Astrocyte of the spinal cord (primary cell): ENCODE results near the gene PLA2G4B.
A peak's percentile ranks its signal among the peaks of the same experiment; 100 is the strongest.

Experiments used
- DNase-seq: peaks from one replicate; pipeline ENCODE4 v3.0.0; 2011; ENCODE audit warnings: low read depth, low spot score
- H3K4me3 ChIP-seq: 2 replicates; pipeline ENCODE4 v1.5.1; 2011; ENCODE audit warnings: low read depth, mild to moderate bottlenecking, low read length, moderate library complexity
- in situ Hi-C: cut with HindIII; loops from 2 replicates; pipeline ENCODE4 v1.10.0; 2017; ENCODE audit warnings: low sequenced_read_pairs
- TF ChIP-seq, protein P1 (sequence below): IDR thresholded peaks from 2 replicates; pipeline ENCODE4 v1.5.1; 2012; ENCODE audit warnings: low read depth, mild to moderate bottlenecking, low read length, inconsistent platforms

Gene PLA2G4B

DNA sequence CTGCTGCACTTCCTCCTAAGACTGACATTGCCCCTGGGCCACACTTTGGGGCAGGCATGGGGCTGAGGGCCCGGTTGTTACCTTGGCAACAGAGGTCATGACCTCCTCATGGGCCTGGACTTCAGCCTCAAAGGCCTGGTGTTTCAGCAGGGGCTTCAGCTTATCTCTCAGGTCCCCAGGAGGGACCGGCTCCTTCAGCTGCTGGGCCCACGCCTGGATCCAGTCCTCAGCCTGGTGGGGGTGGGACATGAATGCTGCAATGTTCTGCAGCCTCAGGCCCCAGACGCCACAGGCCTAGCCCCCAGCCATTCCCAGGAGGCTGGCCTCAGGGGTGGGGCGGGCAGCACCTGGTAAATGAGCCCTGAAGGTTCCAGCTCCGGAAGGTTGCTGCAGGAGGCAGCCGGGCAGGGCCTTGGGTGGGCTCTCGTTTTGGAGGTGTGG, 27.6 kb downstream of the PLA2G4B start:
- TF ChIP-seq, protein P1, sequence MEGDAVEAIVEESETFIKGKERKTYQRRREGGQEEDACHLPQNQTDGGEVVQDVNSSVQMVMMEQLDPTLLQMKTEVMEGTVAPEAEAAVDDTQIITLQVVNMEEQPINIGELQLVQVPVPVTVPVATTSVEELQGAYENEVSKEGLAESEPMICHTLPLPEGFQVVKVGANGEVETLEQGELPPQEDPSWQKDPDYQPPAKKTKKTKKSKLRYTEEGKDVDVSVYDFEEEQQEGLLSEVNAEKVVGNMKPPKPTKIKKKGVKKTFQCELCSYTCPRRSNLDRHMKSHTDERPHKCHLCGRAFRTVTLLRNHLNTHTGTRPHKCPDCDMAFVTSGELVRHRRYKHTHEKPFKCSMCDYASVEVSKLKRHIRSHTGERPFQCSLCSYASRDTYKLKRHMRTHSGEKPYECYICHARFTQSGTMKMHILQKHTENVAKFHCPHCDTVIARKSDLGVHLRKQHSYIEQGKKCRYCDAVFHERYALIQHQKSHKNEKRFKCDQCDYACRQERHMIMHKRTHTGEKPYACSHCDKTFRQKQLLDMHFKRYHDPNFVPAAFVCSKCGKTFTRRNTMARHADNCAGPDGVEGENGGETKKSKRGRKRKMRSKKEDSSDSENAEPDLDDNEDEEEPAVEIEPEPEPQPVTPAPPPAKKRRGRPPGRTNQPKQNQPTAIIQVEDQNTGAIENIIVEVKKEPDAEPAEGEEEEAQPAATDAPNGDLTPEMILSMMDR, result no peak
- no peak overlapping the region for H3K4me3 ChIP-seq
- DNase-seq, result no peak
- in situ Hi-C loops, result no loop called here

DNA sequence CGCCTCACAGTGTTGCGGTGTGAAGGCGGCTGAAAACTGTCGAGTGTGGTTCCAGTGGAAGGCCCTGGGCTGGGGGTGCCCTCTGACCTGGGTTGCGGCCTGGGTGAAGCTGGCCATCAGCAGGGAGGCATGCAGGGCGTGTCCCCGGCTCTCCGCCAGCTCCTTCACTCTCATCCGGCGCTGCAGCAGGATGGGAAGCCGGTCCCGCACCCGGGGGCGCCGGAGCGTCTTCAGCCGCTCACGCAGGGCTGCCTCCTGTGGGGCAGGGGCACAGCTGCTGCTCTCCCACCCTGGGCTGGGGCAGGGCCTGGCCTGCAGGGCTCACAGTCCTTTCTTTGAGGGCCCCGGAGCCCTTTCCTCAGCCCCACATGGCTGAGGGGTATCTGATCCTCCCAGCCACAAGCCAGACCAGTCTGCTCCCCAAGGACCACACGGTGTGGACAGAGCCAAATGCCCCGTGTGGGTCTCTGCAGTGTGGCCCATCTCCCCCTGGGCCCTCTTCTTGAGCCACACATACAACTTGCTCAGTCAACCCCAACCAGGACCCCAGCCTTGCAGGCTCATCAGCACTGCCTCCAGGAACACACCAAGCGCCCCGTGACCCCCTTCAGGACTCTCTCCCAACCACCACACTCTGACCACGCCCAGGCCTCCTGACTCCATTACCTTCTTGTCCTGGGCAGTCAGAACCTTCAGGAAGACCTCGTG, 28.4 kb downstream of the PLA2G4B start:
- in situ Hi-C loops, result no loop called here

DNA sequence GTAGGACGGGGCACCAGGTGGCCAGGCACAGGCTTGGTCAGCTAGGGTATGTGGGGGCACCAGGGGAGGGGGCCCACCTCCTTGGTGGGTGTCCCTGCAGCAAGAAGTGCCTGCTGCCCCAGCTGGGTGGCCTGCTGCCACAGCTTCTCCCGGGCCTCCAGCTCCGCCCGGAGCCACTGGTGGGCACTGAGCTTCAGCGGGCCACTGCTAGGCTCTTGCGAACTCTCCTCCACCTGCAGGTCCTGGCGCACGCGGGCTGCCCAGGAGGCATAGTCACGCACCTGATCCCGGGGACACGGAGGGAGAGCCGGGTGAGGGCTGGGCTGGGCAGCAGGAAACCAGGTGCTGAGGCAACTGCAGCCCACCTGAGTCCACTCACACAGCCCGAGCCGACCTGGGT, 29.7 kb downstream of the PLA2G4B start:
- in situ Hi-C loops, result no loop called here
- TF ChIP-seq, protein P1, result no peak
- H3K4me3 ChIP-seq, result no peak overlapping the region
- DNase-seq, result no peak

More for the DNA sequence above, 28.4 kb downstream of the PLA2G4B start:
- H3K4me3 ChIP-seq, result no peak overlapping the region
- no peak for DNase-seq
- TF ChIP-seq, protein P1, result no peak

DNA sequence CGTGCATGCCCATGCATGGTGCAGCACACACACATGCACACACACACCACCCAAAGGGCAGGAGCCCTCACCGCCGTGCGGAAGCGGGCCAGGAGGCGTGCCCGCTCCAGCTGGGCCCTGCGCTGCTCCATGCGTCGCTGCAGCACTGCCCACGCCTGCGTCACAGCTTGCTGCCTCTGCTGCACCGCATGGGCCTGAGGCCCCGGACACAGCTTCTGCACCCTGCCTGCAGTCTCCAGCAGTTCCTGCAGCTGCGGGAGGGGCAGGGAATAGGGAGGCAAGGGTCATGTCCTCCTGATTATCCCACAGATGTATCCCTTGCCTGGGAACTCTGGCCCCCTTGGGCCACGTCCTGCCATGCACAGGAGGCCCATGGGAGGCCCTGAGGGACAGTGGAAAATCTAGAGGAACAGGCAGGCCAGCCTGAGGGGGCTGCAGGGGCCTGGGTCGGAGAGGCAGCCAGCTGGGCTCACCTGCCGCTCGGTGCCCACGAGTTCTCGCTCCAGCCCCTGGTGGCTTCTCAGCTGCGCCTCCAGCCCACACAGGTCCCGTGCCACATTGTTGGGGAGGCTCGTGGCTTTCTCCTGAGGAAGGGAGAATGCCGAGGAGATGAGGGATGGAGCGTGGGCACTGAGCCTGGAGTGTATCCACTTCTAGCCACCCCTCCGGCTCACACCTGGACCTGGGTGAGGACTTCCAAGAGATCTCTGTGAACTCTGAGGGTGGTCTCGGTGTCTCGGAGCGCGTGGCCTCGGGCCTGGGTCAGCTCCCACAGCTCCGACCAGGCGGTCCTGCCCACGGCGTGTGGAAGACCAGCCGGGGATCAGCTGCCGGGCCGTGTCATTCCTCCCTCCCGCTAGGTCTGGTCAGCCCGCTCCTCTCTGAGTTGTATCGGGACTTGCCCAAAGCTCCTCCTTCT, 31.4 kb downstream of the PLA2G4B start:
- TF ChIP-seq, protein P1, result no peak
- DNase-seq, result no peak
- in situ Hi-C loops, result no loop called here
- H3K4me3 ChIP-seq, result no peak overlapping the region

- no peak overlapping the region for H3K4me3 ChIP-seq
- TF ChIP-seq, protein P1, result no peak
- DNase-seq, result peak; percentile 76
- in situ Hi-C loops, result no loop called here
Observed at GRCh38 chr15:41870689-41871081, 32.0 kb downstream of the PLA2G4B start.

GRCh38 chr15:41871175-41871905, 32.7 kb downstream of the PLA2G4B start:
- no peak for DNase-seq
- in situ Hi-C loops, result no loop called here
- TF ChIP-seq, protein P1, result no peak
- no peak overlapping the region for H3K4me3 ChIP-seq
